GM12873 (cell line): ENCODE data around the gene CPXM1.

Experiments
- CTCF ChIP-seq: IDR thresholded peaks from 2 replicates; pipeline ENCODE4 v1.5.1; 2012; ENCODE audit warnings: low read depth, mild to moderate bottlenecking, moderate library complexity, low read length, control low read depth; ENCODE audit not compliant: insufficient read depth; ENCODE audit errors: missing control alignments

The CPXM1 gene

GRCh38 chr20:2767768-2768631 is 32.4 kb downstream of the CPXM1 start:
- no peak for TF ChIP-seq CTCF

- TF ChIP-seq CTCF, result no peak
Observed at GRCh38 chr20:2763186-2763585, 37.2 kb downstream of the CPXM1 start.

GRCh38 chr20:2762578-2763131 is 37.8 kb downstream of the CPXM1 start:
- no peak for TF ChIP-seq CTCF

GRCh38 chr20:2761885-2762284 is 38.5 kb downstream of the CPXM1 start:
- no peak for TF ChIP-seq CTCF

- TF ChIP-seq CTCF, result no peak
Observed at GRCh38 chr20:2760952-2761305, 39.5 kb downstream of the CPXM1 start.

- TF ChIP-seq CTCF, result no peak
Observed at GRCh38 chr20:2760297-2760951, 40.0 kb downstream of the CPXM1 start.

- TF ChIP-seq CTCF, result no peak
Observed at GRCh38 chr20:2759603-2760296, 40.7 kb downstream of the CPXM1 start.
